Nephron (organoid): Measurements from ENCODE around the gene GDAP1L1.
A peak's percentile ranks its signal among the peaks of the same experiment; 100 is the strongest.
"Not testable (repeated sequence)": the region's sequence is repeated elsewhere in the genome, so short reads cannot be mapped to it uniquely, and the experiment has no call there.

Source experiments
- H3K27ac Mint-ChIP-seq, 3 experiments: 2 replicates each; pipeline ENCODE4 v1.8.0; 2020; ENCODE audit warnings: mixed read lengths in 3 of 3, mild to moderate bottlenecking in 2 of 3, moderate library complexity in 1 of 3
- H3K27me3 Mint-ChIP-seq: 2 replicates; pipeline ENCODE4 v1.8.0; 2021; ENCODE audit warnings: low read depth, mild to moderate bottlenecking, moderate library complexity, mixed read lengths
- H3K36me3 Mint-ChIP-seq: 2 replicates; pipeline ENCODE4 v1.8.0; 2020; ENCODE audit warnings: low read depth, mixed read lengths
- H3K4me1 Mint-ChIP-seq: 2 replicates; pipeline ENCODE4 v1.8.0; 2020; ENCODE audit warnings: mixed read lengths
- H3K4me3 Mint-ChIP-seq, 3 experiments: 2 replicates each; pipeline ENCODE4 v1.8.0; 2020; ENCODE audit warnings: mild to moderate bottlenecking in 3 of 3, mixed read lengths in 3 of 3, moderate library complexity in 2 of 3
- H3K9me3 Mint-ChIP-seq: 2 replicates; pipeline ENCODE4 v1.8.0; 2020; ENCODE audit warnings: mixed read lengths
- CTCF ChIP-seq, 3 experiments: fragments of 200-600 bp; sonication (generic); IDR thresholded peaks; one replicate each; pipeline ENCODE4 v1.5.0; 2021; ENCODE audit warnings: antibody characterized with exemption in 3 of 3; ENCODE audit not compliant: unreplicated experiment in 3 of 3

The GDAP1L1 gene

GRCh38 chr20:44324343-44324742 lies 77.2 kb downstream of the GDAP1L1 start:
- Mint-ChIP-seq H3K4me3 (no peak overlapping the region), H3K9me3 (no peaks in the 10 kb centered on the region), H3K27me3 (peaks cover 4% of the 10 kb centered on the region), H3K36me3 (no peaks in the 10 kb centered on the region), H3K27ac (peak overlapping the region; percentile 13 to 85 (median 59)), H3K4me1 (peaks cover 7% of the 10 kb centered on the region)
- TF ChIP-seq CTCF (IDR thresholded peaks at IDR 0.05; ENCODE audit: unreplicated experiment in 3 of 3), result no peak

GRCh38 chr20:44326391-44327159 lies 79.5 kb downstream of the GDAP1L1 start:
- Mint-ChIP-seq H3K4me3 (no peak overlapping the region), H3K4me1 (peaks cover 13% of the 10 kb centered on the region)

GRCh38 chr20:44327748-44328147 lies 80.6 kb downstream of the GDAP1L1 start:
- not testable (repeated sequence) for H3K9me3 Mint-ChIP-seq, H3K36me3 Mint-ChIP-seq, H3K27me3 Mint-ChIP-seq, H3K4me3 Mint-ChIP-seq
- peak overlapping the region in 2 of 3 experiments; percentile 10 to 50 for H3K27ac Mint-ChIP-seq
- peaks cover 13% of the 10 kb centered on the region for H3K4me1 Mint-ChIP-seq

More at GRCh38 chr20:44326391-44327159, 79.5 kb downstream of the GDAP1L1 start:
- H3K27me3 Mint-ChIP-seq, result peaks cover 8% of the 10 kb centered on the region
- H3K27ac Mint-ChIP-seq, result peak overlapping the region in 1 of 3 experiments; percentile 30
- no peaks in the 10 kb centered on the region for H3K36me3 Mint-ChIP-seq
- TF ChIP-seq CTCF (IDR thresholded peaks at IDR 0.05; ENCODE audit: unreplicated experiment in 3 of 3), result no peak
- no peaks in the 10 kb centered on the region for H3K9me3 Mint-ChIP-seq

- Mint-ChIP-seq H3K4me3 (no peak overlapping the region), H3K36me3 (no peaks in the 10 kb centered on the region), H3K4me1 (peaks cover 13% of the 10 kb centered on the region), H3K27ac (peak overlapping the region in 1 of 3 experiments; percentile 10), H3K9me3 (no peaks in the 10 kb centered on the region), H3K27me3 (peaks cover 5% of the 10 kb centered on the region)
- TF ChIP-seq CTCF (IDR thresholded peaks at IDR 0.05; ENCODE audit: unreplicated experiment in 3 of 3), result no peak
Observed at GRCh38 chr20:44328428-44328827, 81.3 kb downstream of the GDAP1L1 start.
